Kidney tubule cell (primary cell): ENCODE measurements around the gene LRMDA.

Experiments used
- DNase-seq: peaks from one replicate; pipeline ENCODE4 v3.0.0-alpha.2; 2018; ENCODE audit warnings: low spot score

The LRMDA gene

DNA sequence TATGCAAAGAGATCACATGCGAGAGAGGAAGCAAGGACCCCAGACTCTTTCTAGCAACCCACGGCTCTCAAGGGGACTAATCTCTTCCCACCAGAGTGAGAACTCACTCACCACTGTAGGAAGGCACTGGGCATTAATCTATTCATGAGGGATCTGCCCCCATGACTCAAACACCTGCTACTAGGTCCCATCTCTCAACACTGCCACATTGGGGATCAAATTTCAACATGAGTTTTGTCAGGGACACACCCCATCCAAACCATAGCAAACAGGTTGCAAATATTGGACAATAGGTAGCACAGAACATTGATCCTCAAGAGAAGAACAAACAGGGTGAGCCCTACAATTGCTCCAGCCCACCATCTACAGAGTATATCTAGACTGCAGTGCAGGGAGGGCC is 740.6 kb downstream of the LRMDA start:
- no peak for DNase-seq

GRCh38 chr10:76175533-76176165 is 744.2 kb downstream of the LRMDA start:
- DNase-seq = no peak

- no peak for DNase-seq
Observed at GRCh38 chr10:76176166-76176550, 744.7 kb downstream of the LRMDA start.

GRCh38 chr10:76177936-76178335 is 746.5 kb downstream of the LRMDA start:
- no peak for DNase-seq

- DNase-seq = no peak
Observed at GRCh38 chr10:76178532-76179292, 747.3 kb downstream of the LRMDA start.

- no peak for DNase-seq
Observed at GRCh38 chr10:76179806-76180205, 748.4 kb downstream of the LRMDA start.

GRCh38 chr10:76184647-76185046 is 753.2 kb downstream of the LRMDA start:
- DNase-seq = no peak

DNA sequence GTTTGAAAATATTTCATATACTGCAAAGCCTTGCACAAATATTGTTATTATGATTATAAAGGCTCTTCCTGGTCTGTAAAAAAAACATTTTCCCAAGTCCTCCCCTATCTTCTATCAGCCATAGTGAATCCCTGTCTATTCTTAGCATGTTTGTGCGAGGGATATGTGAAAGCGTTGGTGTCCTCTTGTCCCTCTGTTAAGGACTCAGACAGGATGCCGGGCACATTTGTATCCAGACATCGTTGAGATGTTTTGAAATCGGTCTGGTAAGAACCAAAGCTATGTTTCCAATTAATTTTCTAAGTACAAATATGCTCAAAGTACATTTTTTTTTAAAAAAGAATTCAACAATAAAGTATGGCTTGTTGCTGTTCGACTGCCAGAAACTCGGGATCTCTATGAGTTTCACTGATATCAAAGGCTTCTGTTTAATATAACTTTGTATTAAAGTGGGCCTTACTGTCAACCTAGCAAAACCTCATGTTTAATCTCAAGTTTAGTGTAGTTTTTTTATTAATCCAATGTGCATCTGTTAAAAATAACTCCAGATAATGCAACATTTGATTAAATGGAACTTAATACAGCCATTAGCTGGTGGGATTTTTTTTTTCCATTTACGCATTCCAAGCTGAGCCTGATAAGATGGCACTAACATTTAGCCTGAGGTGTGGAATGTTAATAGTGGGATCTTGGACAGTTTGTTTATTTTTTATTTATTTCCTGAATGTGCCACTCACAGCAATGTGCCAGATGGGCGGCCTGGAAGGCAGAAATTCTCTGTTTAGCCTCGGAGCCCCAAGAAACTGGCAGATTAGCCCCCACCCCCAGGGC is 754.3 kb downstream of the LRMDA start:
- DNase-seq = no peak

- no peak for DNase-seq
Observed at GRCh38 chr10:76188216-76188615, 756.8 kb downstream of the LRMDA start.

- DNase-seq = peak; percentile 5
Observed at GRCh38 chr10:76190634-76191270, 759.3 kb downstream of the LRMDA start.

- DNase-seq = peak; percentile 16
Observed at GRCh38 chr10:76191336-76191735, 759.9 kb downstream of the LRMDA start.

DNA sequence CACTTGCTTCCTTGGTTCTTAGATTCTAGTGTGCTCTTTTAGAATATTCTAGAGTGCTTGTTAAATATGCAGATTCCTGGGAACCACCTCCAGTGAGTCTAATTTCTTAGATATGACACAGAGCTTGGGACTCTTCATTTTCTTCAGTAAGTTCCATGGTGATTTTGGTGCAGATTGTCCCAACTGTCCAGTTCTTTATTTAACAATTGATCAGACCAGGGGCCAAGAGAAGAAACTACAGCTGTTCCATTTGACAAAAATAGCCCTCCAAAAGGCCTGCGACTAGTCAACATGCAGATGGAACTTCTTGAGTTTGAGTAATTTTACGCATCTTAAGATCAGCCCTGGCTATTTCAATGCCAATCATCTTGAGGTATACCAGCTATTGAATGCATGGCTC is 760.7 kb downstream of the LRMDA start:
- no peak for DNase-seq

DNA sequence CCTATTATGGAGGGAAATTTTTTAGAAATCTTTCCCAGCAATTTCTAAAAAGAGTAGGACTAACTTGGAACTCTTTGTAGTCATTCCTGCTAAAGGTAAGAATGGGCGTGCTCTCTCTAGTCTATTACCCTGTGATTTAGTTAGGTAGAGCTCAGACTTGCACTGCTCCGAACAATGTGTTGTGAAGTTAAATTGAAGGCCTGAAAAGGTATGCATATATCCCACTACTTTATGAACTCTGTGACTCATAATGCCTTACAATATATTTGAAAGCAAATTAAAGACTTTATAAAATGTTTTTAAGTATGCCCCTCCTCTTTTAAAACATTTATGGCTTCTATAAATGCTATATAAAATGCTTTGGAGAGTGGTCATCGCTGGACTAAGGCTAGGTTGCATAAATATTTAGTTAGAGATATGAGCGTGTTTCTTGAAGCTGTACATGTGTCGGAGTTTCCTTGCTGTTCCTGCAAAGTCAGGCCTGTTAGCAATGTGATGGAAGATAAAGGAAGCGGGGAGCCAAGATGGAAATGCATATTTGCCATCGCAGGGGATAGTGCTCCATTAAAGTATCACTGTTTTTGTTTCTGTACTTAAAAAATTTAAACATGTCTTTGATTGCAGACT is 761.4 kb downstream of the LRMDA start:
- DNase-seq = no peak

- DNase-seq = no peak
Observed at GRCh38 chr10:76195654-76196390, 764.4 kb downstream of the LRMDA start.

GRCh38 chr10:76197293-76197692 is 765.9 kb downstream of the LRMDA start:
- DNase-seq = no peak

DNA sequence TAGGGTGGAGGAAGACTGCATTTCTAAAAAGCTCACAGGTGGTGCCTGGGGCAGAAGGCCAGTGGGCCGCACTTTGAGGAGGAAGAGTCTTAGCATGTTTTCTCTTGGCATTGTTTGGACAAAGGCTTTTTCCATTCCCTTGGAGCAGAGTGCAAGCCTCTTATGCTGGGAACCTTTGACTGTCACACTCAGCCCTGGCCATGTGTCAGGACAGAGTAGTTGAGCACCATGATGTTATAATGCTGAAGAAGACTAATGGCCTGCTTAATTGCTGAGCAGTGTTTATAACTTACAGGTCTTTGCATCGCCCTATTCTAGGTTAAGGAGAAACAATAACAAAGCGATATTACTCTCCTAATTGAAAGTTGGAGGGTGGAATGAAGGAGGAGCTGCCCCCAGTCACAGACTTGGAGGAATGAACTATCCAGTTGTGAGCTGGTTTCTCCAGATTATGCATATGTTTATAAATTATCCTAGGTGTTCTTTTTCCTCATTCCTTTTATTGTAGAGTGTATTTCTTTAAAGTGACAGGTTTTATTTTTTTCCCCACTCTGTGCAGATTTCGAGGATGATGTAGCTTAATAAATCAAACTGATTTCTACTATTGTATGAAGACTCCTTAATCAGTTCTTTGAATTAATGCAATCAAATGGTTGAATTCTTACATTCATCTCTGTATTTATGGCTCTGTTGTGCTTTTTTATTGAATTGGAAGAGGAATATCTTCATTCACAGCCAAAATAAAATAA is 767.0 kb downstream of the LRMDA start:
- no peak for DNase-seq

GRCh38 chr10:76201962-76202361 is 770.5 kb downstream of the LRMDA start:
- DNase-seq = no peak

GRCh38 chr10:76202777-76203176 is 771.4 kb downstream of the LRMDA start:
- no peak for DNase-seq

DNA sequence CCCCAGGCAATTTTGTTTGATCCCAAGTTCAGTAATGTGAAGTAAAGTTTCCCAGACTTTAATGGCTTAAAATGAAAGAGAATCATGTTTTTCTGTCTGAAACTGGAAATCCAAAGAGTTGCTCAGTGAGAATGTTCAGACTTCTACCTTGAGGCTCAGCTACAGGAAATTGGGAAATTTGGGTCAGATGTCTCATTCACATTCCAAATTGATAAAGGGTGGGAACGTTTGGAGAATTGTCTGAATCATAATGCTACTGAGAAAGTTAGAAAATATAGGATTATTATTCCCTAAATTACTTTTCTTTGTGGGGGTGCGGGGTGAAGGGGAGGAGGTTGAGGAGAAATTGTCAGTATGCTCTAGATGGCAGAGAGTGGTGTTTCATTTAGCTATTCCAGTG is 773.9 kb downstream of the LRMDA start:
- DNase-seq = no peak

- peak; percentile 20 for DNase-seq
Observed at GRCh38 chr10:76206797-76207352, 775.5 kb downstream of the LRMDA start.
